MV-4-11 (cell line): ENCODE measurements around the gene CHSY1.
"Not testable (repeated sequence)": the region's sequence is repeated elsewhere in the genome, so short reads cannot be mapped to it uniquely, and the experiment has no call there.

ENCODE experiments used
- DNase-seq: peaks from one replicate; lab custom pipeline; 2025; lab: John Stamatoyannopoulos, UW

CHSY1 gene

DNA sequence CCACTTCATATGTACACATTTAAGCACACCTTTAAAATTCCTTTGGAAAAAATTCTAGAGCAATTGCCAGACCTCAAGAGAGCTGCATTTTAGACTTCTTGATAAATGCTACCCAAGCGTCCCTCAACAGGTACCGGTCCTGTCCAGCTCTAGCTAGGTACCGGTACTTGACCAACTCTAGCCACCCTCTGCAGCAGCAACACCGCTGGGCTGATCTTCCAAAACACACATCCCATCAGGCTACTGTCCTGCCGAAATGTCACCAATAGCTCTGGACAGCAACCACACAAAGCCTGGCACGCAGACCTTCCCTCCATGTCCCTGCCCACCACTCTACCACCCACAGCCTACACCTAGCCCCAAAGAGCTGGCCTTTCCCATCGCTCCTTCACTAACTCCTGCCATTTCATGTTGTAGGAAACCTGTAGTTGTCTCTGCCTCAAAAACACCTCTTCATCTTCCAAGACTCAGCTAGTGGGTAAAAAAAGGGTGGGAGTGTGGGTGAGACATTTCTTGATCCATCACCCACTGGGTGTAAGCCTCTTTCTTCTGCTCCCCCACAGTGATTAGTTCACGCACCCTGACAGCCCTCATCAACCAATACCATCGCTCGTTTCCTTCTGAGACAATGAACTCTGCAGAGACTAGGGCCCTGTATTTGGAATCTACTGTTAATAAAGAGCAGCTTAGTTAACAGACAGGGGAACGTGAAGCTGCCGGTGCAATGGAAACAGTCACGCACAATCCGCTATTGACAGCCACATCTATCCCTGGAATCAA lies 6.8 kb downstream of the CHSY1 start:
- no peak for DNase-seq

DNA sequence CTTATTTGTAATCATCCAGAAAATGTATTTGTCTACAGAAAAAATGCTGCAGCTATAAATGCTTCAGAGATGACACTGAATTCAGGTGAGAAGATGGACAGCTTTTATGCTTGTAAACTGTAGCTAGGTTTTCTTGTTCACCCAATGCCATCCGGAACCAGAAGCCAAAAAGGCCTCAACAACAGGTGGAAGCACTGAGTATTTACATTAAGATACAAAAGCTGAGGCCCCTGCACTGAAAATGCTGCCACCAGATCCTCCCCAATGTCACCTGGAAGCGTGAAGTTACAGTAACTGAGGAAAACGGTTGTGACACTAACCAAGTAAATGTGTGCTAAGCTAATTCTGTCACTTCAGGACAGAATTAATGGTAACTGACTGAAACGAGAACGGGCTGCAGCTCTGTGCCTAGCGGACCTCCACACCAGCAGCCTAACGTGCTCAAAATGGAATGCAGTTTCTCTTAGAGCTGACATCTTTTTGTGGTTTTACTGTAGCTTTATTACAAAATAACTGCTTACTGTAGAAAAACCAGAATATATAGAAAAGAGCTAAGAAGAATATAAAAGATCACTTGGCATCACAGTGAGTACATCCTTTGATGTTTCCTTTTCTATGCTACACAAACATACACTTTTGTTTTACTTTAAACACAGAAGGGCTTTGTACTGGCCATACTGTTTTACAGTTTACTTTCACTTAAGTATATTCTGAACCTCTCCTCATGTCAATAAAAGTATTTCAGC lies 7.6 kb downstream of the CHSY1 start:
- DNase-seq = peak; percentile 31

DNA sequence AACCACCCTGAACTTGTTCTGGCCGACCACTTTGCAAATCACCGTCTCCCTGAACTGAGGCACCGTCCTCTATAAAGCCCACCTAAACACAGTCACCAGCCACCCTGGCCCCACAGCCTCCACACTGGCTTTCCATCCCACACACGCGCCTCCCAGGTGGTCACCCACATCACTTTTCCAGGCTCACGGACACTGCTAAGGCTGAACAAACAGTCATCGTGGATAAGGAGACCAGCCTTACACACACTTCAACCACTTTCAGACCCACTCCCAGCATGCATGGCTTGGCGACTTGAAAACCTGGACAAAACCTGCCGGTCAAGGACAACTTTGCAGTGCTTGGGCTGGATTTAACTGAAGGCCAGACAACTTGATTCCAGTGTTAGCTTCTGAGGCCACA lies 8.4 kb downstream of the CHSY1 start:
- no peak for DNase-seq

DNA sequence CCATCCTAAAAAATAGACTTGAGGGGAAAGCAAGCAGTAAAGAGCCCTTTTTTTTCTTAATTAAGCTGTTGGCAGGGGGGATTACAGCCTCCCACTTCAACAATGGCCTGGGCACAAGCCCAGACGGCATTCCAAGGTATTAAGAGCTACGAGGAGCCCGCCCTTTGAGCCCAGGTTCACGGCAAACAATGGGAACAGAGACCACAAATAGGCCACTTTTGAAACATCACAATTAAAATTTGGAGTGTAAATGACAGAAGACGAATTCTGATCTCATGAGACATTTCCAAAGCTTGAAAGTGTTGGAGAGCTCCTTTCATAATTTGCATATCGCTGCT lies 8.9 kb downstream of the CHSY1 start:
- peak; percentile 44 for DNase-seq

DNA sequence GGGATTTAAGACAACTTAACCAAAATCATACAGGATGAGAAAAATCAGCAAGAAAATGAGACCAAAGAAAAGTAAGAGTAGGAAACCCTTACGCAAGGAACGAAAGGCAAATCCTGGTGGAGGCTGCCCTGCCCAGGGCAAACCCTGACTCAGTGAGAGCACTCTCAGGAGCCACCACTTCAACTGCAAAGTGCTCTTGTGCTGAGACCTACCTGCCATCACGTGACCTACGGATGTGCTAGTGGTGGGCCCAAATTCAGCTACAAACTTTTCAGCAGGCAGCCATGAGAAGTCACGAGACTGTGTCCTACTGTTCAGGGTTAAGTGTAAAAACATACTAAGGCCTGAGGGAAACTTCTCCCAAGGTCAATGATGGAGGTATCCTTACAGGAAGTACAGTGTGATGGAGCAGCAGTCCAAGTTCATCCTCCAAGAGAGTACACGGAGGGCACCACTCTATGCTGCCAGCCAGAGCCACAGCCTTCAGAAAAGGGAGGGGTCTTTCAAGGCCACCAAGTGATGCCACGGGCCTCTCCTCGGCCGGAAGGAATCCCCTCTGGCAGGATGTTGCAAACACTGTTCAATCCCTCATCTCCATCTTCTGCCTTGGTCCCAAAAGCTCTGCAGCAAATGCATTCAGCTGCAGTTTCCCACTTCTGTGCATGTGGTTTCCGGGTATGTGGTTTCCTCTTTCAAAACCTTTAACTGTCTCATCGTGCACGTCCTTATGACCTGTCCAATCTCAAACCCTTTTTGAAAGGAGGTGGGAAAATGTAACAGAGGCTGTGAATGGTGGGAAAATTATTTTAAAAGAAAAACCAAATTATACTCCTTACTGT lies 9.5 kb downstream of the CHSY1 start:
- peak; percentile 97 for DNase-seq

DNA sequence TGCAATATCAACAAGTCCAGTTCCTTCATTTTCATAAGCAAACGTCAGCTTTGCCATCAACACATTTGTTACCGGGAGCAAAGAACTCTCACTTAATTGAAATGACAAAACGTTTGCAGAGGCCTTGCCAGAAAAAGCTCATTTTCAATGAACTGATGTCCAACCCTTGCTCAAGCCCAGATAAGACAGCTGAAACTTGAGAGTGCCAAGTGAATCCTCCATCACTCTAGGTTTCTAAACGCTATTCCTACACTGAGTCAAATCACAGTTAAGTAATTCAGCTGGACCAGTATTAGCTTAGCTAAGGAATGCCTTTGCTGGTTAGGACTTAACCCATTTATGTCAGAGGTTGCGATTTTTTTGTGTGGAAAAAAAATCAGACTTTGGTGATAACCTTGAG lies 11.5 kb downstream of the CHSY1 start:
- DNase-seq = no peak

DNA sequence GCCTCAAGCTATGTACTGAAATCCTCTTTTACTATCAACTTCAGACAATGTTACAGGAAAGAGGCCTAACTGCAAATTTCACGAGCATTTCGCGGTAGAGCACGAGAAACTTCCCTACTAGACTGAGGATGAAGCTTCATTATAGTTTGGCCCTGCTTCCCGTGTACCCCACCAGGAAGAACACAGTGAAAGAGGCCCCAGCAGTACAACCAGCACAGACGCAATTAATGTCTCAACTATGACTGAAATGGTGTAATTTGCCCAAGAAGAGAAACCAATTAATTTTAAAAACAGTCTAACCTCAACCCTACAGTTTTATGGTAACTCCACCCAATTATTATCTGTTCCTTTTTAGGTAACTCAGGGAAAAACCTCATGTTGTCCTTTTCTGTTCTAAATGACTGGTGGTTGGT lies 12.1 kb downstream of the CHSY1 start:
- DNase-seq = peak; percentile 67

DNA sequence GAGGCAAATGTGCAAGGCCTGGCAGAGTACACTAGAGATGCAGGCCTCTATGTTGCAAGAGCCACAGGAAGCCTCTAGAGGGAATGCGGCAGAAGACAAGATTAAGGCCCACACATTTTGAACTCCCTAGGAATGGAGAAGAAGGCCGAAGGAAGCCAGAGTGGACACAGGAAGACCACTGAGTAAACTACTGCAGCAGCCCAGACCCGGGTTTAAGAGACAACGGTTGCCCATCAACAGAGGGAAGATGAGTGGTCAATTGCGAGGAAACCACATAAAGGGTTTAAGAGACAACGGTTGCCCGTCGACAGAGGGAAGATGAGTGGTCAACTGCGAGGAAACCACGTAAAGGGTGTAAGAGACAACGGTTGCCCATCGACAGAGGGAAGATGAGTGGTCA lies 14.6 kb downstream of the CHSY1 start:
- DNase-seq = peak; percentile 92

DNA sequence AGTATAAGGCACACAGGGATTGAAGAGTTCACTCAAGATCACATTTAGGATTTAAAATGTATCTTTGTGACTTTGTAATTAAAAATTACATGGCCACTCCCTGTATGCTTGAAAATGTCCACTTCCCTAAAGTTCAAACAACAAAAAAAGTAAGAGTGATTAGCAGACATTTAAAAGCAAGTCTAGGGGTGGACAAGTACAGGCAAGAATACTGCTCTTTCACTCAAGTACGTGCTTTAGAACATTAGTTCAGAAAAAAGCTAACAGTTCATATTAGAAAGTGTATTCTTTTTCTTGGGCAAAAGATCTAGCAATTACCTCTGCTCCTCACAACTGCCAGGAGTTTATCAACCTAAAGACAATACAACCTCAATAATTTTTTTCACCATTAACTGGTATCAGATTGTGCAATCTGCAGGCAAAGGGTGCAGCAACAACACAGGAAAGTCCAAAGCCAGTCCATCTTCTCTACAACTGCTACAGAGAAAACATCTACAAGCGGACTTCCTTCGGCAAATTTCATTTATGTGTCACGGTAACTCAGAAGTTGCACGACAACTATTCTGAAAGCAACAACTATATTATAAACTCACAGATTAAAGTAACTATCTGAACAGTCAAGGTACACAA lies 18.1 kb downstream of the CHSY1 start:
- DNase-seq = no peak

DNA sequence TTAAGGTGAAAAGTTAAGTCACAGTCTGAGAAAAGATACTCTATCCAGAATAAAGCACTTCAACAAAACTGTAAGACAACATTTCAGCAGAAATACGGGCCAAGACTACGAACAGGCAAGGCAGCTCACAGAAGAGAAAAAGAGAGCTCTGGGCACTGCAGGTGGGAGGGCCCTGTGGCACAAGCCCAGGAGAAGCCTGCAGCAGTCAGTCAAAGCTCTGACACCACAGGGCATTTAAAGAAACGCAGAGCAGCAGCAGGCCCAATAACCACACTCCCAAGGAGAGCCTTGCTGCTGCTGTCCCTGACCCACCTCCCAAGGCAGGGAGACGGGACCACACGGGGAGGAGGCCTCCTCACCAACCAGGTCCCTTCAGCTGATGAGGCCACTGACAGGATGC lies 19.2 kb downstream of the CHSY1 start:
- DNase-seq = no peak

DNA sequence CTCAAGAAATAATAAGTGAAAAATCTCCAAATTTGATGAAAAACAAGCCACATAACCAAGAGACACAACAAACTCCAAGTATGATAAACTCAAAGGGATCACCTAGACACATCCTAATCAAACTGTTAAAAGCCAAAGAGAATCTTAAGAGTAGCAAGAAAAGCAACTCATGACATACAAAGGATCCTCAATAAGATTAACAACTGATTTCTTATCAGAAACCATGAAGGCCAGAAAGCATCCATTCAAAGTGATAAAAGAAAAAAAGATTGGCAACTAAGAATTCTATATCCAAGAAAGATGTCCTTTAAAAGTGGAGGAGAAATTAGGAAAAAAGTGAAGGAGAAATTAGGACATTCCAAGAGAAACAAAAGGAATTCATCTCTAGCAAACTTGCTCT lies 23.5 kb downstream of the CHSY1 start:
- DNase-seq = no peak

DNA sequence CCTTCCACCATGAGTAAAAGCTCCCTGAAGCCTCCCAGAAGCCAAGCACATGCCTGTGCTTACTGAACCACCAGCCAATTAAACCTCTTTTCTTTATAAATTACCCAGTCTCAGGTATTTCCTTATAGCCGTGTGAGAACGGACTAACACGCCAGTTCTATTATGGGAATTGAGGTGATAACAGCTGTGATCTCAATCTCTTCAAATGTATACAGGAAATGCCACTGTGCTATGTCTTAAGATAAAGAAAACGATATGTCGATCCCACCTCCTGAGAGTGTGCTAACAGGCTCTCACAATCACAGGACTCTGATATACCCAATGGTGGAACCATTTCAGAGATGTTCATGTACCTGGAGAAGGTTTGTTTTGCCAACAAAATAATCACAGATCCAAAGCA lies 26.2 kb downstream of the CHSY1 start:
- no peak for DNase-seq

DNA sequence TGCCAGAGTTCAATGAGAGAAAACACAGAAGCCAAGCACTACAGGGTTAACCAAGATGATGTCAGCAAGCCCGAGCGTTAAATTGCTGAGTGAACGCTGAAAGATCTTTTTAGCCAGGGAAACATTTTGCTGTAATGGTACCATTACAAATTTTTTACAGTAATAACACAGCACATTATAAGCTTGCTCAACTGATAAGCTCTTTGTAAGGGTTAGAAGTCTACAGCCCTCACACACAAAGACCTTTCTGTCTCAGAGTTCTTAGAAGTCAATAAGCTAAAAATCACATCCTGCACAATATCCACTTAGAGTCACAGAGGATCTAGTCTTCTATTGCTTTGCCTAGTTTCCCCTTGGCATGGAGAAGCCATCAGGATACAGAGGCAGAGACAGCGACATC lies 29.9 kb downstream of the CHSY1 start:
- DNase-seq = no peak

DNA sequence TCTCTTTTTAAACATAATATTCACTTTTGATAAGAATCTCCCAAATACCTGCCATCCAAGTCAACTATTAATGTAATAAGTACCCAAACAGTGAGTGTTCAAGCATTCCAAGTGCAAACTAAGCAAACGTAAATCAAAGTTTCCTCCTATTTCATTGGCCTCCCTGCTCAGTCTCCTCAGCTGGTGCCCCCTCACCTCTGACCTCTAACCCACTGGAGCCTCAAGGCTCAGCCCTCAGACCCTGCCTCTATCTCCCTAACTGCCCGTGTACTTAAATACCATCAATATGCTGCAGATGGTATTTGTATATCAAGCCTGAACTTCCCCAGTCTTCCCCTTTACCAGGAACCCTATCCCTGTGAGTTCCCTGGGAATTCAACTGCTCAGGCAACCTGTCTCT lies 31.8 kb downstream of the CHSY1 start:
- no peak for DNase-seq

DNA sequence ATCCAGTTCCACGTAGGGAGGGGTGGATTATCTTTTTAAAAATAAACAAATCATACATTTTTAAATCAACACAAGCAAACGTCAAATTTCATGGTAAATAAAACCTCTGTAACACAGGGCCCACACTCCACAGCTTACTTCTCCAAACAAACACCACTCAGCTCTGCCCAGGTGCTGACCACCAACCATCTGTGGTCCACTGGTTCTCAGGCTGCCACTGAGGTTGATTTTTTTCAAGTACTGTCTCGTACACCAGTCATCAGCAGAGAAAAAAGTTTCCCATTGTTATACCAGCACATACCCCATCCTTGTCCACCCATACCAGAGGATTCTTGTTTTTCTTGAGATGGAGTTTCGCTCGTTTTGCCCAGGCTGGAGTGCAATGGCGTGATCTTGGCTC lies 32.4 kb downstream of the CHSY1 start:
- DNase-seq = no peak

DNA sequence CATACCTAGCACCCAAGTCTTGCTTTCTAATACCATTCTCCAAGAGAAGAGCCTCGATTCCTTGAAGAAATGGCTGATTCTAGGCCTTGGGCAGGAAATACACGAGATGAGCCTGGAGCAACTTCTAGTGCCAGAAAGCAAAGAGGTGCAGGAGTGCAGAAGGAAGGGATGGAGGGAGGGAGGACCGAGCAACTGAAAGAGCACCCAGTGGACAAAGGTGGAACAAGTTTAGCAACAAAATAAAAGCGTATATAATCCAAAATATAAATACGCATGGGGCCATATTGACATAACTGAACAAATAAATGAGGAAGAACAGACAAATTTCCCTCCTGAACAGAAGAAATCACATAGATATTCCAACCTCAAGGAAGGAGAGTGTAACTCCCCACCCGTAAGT lies 34.4 kb downstream of the CHSY1 start:
- no peak for DNase-seq

DNA sequence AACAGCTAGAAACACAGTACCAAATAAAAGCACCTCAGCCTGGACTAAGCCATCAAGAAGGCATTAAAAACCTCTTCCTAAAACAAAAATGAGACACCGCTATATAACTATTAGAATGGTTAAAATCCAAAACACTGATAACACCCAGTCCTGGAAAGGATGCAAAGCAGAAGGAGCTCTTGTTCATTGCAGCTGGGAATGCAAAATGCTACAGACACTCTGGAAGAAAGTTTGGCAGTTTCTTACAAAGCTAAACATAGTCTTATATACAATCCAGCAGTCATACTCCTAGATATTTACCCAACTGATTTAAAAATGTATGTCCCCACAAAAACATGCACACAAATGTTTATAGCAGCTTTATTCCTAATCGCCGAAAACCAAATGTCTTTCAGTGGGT lies 35.7 kb downstream of the CHSY1 start:
- DNase-seq = no peak

DNA sequence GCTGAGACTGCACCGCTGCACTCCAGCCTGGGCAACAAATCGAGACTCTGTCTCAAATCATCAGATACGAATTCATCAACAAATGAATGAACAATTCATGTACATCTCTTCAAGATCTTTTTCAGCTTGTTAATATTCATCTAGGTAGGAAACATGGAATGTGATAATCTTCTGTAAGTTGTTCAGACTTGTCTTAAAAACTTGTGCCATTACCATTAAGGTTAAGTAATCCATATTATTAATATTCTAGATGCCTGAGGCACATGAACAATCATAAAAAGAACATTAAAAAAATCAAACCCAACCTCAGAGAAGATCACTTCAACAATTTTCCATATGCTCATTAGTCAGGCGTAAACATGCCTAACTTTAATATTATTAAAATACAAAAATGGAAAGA lies 36.2 kb downstream of the CHSY1 start:
- no peak for DNase-seq

DNA sequence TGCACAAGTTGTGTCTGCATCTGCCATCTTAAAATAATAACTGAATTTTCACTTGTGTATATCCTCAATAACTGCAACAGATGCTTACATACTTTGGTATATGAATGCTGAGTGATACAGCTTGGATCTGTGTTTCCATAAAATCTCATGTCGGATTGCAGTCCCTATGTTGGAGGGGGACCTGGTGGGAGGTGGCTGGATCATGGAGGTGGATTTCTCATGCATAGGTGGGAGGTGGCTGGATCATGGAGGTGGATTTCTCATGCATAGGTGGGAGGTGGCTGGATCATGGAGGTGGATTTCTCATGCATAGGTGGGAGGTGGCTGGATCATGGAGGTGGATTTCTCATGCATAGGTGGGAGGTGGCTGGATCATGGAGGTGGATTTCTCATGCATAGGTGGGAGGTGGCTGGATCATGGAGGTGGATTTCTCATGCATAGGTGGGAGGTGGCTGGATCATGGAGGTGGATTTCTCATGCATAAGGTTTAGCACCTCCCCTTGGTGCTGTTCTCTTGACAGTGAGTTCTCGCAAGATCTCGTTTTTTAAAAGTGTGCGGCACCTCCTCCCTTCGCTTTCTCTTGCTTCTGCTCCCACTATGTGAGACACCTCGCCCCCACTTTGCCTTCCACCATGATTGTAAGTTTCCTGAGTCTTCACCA lies 37.3 kb downstream of the CHSY1 start:
- DNase-seq = not testable (repeated sequence)

DNA sequence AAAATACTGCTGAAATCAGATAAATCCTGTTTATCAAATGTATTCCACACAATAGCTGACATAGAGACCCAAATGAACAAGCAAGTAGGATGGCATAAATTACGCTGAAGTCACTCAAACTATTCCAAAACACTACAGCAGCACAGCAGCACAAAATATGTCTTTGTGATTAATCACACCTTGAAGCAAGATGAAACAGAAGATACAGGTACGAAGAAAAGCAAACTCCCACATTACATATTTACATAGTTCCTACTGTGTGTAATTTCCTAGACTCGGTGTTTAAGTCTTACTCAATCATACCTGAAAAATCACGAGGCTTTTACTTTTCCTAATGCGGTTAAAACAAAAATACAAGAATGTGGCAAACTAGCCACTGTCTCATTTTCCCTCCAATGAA lies 38.3 kb downstream of the CHSY1 start:
- no peak for DNase-seq

DNA sequence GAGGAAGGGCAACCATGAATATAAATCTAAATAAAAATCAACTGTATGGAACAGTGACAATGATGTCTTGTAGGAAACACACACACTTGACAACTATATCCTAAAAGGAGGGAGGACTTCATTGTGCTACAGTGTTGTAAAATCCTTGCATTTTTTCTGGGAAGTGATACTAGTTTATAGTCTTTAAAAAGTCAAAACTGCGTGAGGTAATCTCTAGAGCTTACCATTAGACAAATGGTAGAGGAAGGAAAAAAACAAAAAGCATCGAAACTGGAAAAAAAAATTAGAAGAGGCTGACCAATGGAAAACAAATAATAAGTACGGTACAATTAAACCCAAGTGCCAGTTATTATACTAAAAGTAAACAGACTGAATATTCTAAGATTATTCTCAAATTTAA lies 38.7 kb downstream of the CHSY1 start:
- DNase-seq = peak; percentile 82

DNA sequence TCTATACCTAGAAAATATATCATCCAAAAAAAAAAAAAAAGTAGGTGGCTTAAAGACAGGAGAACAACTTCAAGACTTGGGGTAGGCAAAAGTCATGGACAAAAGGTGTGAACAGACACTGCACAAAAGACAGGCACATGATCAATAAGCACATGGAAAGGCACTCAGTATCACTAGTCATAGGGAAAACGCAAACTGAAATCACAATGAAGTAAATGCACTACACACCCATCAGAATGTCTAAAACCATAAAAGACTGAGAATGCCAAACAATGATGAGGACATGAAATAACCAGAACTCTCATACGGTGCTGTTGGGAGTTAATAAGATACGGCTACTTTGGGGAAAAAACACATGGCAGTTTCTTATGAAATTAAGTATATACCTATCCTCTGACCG lies 40.0 kb downstream of the CHSY1 start:
- no peak for DNase-seq
